ENCODE results near the gene SPAG16.

Gene SPAG16

GRCh38 chr2:213740453-213740852, 456.2 kb downstream of the SPAG16 start:
- TF ChIP-seq CTCF (IDR thresholded peaks at IDR 0.05) = no peak
- no peak for TF ChIP-seq ZFX (IDR thresholded peaks at IDR 0.05; ENCODE audit: borderline replicate concordance)
- H3K27ac ChIP-seq = no peak overlapping the region

GRCh38 chr2:213751446-213751845, 467.2 kb downstream of the SPAG16 start:
- no peak for TF ChIP-seq CTCF (IDR thresholded peaks at IDR 0.05)
- no peak for TF ChIP-seq ZFX (IDR thresholded peaks at IDR 0.05; ENCODE audit: borderline replicate concordance)
- H3K27ac ChIP-seq = no peak overlapping the region

- H3K27ac ChIP-seq = no peak overlapping the region
- no peak for TF ChIP-seq CTCF (IDR thresholded peaks at IDR 0.05)
- no peak for TF ChIP-seq ZFX (IDR thresholded peaks at IDR 0.05; ENCODE audit: borderline replicate concordance)
Observed at GRCh38 chr2:213752575-213752974, 468.3 kb downstream of the SPAG16 start.

GRCh38 chr2:213757525-213757924, 473.3 kb downstream of the SPAG16 start:
- TF ChIP-seq ZFX (IDR thresholded peaks at IDR 0.05; ENCODE audit: borderline replicate concordance) (no peak), CTCF (IDR thresholded peaks at IDR 0.05) (no peak)
- H3K27ac ChIP-seq = no peak overlapping the region

GRCh38 chr2:213763354-213763753, 479.1 kb downstream of the SPAG16 start:
- TF ChIP-seq ZFX (IDR thresholded peaks at IDR 0.05; ENCODE audit: borderline replicate concordance) = no peak
- TF ChIP-seq CTCF (IDR thresholded peaks at IDR 0.05) = no peak
- no peak overlapping the region for H3K27ac ChIP-seq

- no peak for TF ChIP-seq ZFX (IDR thresholded peaks at IDR 0.05; ENCODE audit: borderline replicate concordance)
- TF ChIP-seq CTCF (IDR thresholded peaks at IDR 0.05) = no peak
- H3K27ac ChIP-seq = no peak overlapping the region
Observed at GRCh38 chr2:213763963-213764362, 479.7 kb downstream of the SPAG16 start.

GRCh38 chr2:213764849-213765248, 480.6 kb downstream of the SPAG16 start:
- TF ChIP-seq ZFX (IDR thresholded peaks at IDR 0.05; ENCODE audit: borderline replicate concordance) (no peak), CTCF (IDR thresholded peaks at IDR 0.05) (no peak)

More at GRCh38 chr2:213764849-213765248, 480.6 kb downstream of the SPAG16 start:
- no peak overlapping the region for H3K27ac ChIP-seq

All from 22Rv1 (cell line).